ENCODE data around the gene MUC20.
A peak's percentile ranks its signal among the peaks of the same experiment; 100 is the strongest.
"Not testable (repeated sequence)": the region's sequence is repeated elsewhere in the genome, so short reads cannot be mapped to it uniquely, and the experiment has no call there.

Gene MUC20

GRCh38 chr3:195770081-195770840, 49.5 kb downstream of the MUC20 start:
- Mint-ChIP-seq H3K27ac (no peak overlapping the region), H3K4me3 (no peak overlapping the region), H3K4me1 (no peaks in the 10 kb centered on the region), H3K36me3 (no peaks in the 10 kb centered on the region), H3K9me3 (peaks cover 5% of the 10 kb centered on the region), H3K27me3 (peaks cover 10% of the 10 kb centered on the region)
- peak; percentile 8 for DNase-seq
- CTCF ChIA-PET: interaction anchor here (1.2 kb wide), 1 partner anchor 11 kb away, joined by 3 read pairs; no protein-coding TSS in a partner anchor

GRCh38 chr3:195770841-195771645, 50.3 kb downstream of the MUC20 start:
- not testable (repeated sequence) for H3K4me1 Mint-ChIP-seq, H3K27me3 Mint-ChIP-seq, H3K9me3 Mint-ChIP-seq, H3K36me3 Mint-ChIP-seq, H3K4me3 Mint-ChIP-seq
- DNase-seq: peak; percentile 21
- CTCF ChIA-PET: interaction anchor here (1.2 kb wide), 1 partner anchor 12 kb away, joined by 3 read pairs; no protein-coding TSS in a partner anchor
- peak overlapping the region; percentile 14 for H3K27ac Mint-ChIP-seq

GRCh38 chr3:195771646-195772300, 51.0 kb downstream of the MUC20 start:
- DNase-seq: peak; percentile 15
- Mint-ChIP-seq H3K27me3 (no peaks in the 10 kb centered on the region), H3K9me3 (peaks cover 5% of the 10 kb centered on the region), H3K27ac (peak overlapping the region; percentile 14), H3K4me3 (no peak overlapping the region), H3K36me3 (no peaks in the 10 kb centered on the region), H3K4me1 (no peaks in the 10 kb centered on the region)
- CTCF ChIA-PET: no interaction called here

GRCh38 chr3:195773956-195774537, 53.3 kb downstream of the MUC20 start:
- CTCF ChIA-PET: interaction anchor here (0.7 kb wide), 1 partner anchor 68 kb away, joined by 3 read pairs; no protein-coding TSS in a partner anchor
- DNase-seq: no peak
- H3K9me3 Mint-ChIP-seq: peaks cover 12% of the 10 kb centered on the region
- H3K4me1 Mint-ChIP-seq: peaks cover 6% of the 10 kb centered on the region
- no peak overlapping the region for H3K27ac Mint-ChIP-seq
- peaks cover 9% of the 10 kb centered on the region for H3K36me3 Mint-ChIP-seq
- H3K4me3 Mint-ChIP-seq: no peak overlapping the region
- H3K27me3 Mint-ChIP-seq: peaks cover 4% of the 10 kb centered on the region

GRCh38 chr3:195774917-195775316, 54.1 kb downstream of the MUC20 start:
- no peak overlapping the region for H3K4me3 Mint-ChIP-seq
- CTCF ChIA-PET: interaction anchor here (0.7 kb wide), 2 partner anchors 69 to 600 kb away, joined by 3 read pairs; no protein-coding TSS in a partner anchor
- no peak overlapping the region for H3K27ac Mint-ChIP-seq

GRCh38 chr3:195777975-195778374, 57.2 kb downstream of the MUC20 start:
- peaks cover 40% of the 10 kb centered on the region for H3K4me1 Mint-ChIP-seq
- peak overlapping the region; percentile 45 for H3K27ac Mint-ChIP-seq
- peaks cover 36% of the 10 kb centered on the region for H3K36me3 Mint-ChIP-seq
- H3K4me3 Mint-ChIP-seq: no peak overlapping the region
- H3K27me3 Mint-ChIP-seq: peaks cover 20% of the 10 kb centered on the region
- DNase-seq: no peak
- CTCF ChIA-PET: no interaction called here
- peaks cover 46% of the 10 kb centered on the region for H3K9me3 Mint-ChIP-seq

More at GRCh38 chr3:195774917-195775316, 54.1 kb downstream of the MUC20 start:
- Mint-ChIP-seq H3K4me1 (peaks cover 15% of the 10 kb centered on the region), H3K36me3 (peaks cover 14% of the 10 kb centered on the region), H3K27me3 (peaks cover 10% of the 10 kb centered on the region), H3K9me3 (peaks cover 21% of the 10 kb centered on the region)
- no peak for DNase-seq

GRCh38 chr3:195781236-195781635, 60.5 kb downstream of the MUC20 start:
- CTCF ChIA-PET, H3K4me3 Mint-ChIP-seq, DNase-seq: not testable (repeated sequence)
- peaks cover 45% of the 10 kb centered on the region for H3K27me3 Mint-ChIP-seq
- peaks cover 75% of the 10 kb centered on the region for H3K9me3 Mint-ChIP-seq
- peaks cover 64% of the 10 kb centered on the region for H3K36me3 Mint-ChIP-seq
- peaks cover 68% of the 10 kb centered on the region for H3K4me1 Mint-ChIP-seq
- peak overlapping the region; percentile 87 for H3K27ac Mint-ChIP-seq

Data from activated naive CD4-positive, alpha-beta T cell treated with anti-CD3 and anti-CD28 coated beads, Interleukin-2, amount 10 ng/mL, durations not matched to agents 7 days and 5 days (primary cell).